ENCODE data around the gene CSTPP1. TPM values are rescaled to one million over a fixed set of nuclear protein-coding genes. Genes with fewer than 3 reads are reported as not detected.

The CSTPP1 gene
- total RNA-seq, 2 donors from 2014 or later = 23.4 to 27.6 TPM

DNA sequence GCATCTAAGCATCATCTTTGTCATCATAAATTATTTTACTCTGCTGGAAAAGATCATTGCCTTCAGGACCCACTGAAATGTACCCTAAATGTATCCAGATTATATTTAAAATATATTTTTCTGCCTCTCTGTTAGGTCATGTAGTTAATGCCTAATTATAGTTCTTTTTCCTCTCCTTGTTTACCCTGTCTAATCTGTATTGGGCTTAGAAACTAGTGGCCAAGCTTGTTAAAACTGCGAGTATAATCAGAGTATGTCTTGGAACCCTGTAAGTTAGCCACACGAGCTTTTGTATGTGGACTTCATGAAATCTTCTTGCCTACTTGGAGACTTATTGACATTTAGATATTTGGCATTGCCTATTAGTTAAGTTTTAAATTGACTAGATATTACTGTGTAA, 184.5 kb downstream of the CSTPP1 start:
- Histone ChIP-seq H3K27me3 (replicated peaks; ENCODE audit: insufficient read depth) (no peaks in the 10 kb centered on the region), H3K27ac (no peak overlapping the region), H3K9me3 (no peaks in the 10 kb centered on the region), H3K4me3 (no peak overlapping the region), H3K4me1 (ENCODE audit: control insufficient read depth in 1 of 2, low read depth in 2 of 2) (no peaks in the 10 kb centered on the region), H3K36me3 (no peaks in the 10 kb centered on the region)
- no peak for ATAC-seq (ENCODE audit: insufficient number of reproducible peaks, low FRiP score, low read depth)
- TF ChIP-seq, protein P1, sequence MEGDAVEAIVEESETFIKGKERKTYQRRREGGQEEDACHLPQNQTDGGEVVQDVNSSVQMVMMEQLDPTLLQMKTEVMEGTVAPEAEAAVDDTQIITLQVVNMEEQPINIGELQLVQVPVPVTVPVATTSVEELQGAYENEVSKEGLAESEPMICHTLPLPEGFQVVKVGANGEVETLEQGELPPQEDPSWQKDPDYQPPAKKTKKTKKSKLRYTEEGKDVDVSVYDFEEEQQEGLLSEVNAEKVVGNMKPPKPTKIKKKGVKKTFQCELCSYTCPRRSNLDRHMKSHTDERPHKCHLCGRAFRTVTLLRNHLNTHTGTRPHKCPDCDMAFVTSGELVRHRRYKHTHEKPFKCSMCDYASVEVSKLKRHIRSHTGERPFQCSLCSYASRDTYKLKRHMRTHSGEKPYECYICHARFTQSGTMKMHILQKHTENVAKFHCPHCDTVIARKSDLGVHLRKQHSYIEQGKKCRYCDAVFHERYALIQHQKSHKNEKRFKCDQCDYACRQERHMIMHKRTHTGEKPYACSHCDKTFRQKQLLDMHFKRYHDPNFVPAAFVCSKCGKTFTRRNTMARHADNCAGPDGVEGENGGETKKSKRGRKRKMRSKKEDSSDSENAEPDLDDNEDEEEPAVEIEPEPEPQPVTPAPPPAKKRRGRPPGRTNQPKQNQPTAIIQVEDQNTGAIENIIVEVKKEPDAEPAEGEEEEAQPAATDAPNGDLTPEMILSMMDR (IDR thresholded peaks at IDR 0.05) = no peak
- no peak for DNase-seq (ENCODE audit: low spot score)

DNA sequence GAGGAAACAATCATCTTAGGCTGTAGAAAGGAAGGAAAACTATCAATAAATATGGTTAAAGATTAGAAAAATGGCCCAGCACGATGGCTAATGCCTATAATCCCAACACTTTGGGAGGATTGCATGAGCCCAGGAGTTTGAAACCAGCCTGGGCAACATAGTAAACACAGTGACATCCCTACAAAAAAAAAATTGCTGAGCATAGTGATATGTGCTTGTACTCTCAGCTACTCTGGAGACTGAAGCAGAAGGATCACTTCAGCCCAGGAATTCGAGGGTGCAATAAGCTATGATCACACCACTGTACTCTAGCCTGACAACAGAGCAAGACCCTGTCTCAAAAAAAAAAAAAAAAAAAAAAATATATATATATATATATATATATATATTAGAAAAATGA, 185.2 kb downstream of the CSTPP1 start:
- Histone ChIP-seq H3K9me3 (no peaks in the 10 kb centered on the region), H3K4me3 (no peak overlapping the region), H3K36me3 (no peaks in the 10 kb centered on the region), H3K27ac (no peak overlapping the region), H3K27me3 (replicated peaks; ENCODE audit: insufficient read depth) (no peaks in the 10 kb centered on the region), H3K4me1 (ENCODE audit: control insufficient read depth in 1 of 2, low read depth in 2 of 2) (no peaks in the 10 kb centered on the region)
- TF ChIP-seq, protein P1 (IDR thresholded peaks at IDR 0.05) = no peak
- DNase-seq (ENCODE audit: low spot score) (no peak), ATAC-seq (ENCODE audit: insufficient number of reproducible peaks, low FRiP score, low read depth) (no peak)

DNA sequence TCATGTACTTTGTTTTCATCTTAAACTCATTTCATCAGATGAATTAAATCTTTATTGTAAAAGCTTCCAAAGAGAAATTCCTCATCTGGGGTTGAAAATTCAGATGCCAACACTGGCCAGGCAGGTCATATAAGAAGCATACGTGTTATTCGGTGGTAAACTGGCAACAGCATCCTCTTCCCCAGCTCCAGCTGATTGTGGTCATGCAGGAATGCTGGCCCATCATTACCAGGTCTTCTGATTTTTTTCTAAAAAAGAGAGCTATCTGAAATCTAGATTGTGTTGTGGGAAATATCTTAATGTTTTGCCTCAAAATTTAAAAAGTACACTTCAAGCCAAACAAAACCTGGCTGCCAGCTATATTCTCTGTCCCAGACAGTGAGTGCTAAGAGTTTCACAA, 186.5 kb downstream of the CSTPP1 start:
- no peaks in the 10 kb centered on the region for H3K27me3 ChIP-seq (replicated peaks; ENCODE audit: insufficient read depth)
- TF ChIP-seq, protein P1 (IDR thresholded peaks at IDR 0.05) = no peak
- H3K4me3 ChIP-seq = no peak overlapping the region
- ATAC-seq (ENCODE audit: insufficient number of reproducible peaks, low FRiP score, low read depth) (no peak), DNase-seq (ENCODE audit: low spot score) (no peak)
- H3K4me1 ChIP-seq (ENCODE audit: control insufficient read depth in 1 of 2, low read depth in 2 of 2) = no peaks in the 10 kb centered on the region
- no peak overlapping the region for H3K27ac ChIP-seq
- no peaks in the 10 kb centered on the region for H3K36me3 ChIP-seq
- H3K9me3 ChIP-seq = no peaks in the 10 kb centered on the region

DNA sequence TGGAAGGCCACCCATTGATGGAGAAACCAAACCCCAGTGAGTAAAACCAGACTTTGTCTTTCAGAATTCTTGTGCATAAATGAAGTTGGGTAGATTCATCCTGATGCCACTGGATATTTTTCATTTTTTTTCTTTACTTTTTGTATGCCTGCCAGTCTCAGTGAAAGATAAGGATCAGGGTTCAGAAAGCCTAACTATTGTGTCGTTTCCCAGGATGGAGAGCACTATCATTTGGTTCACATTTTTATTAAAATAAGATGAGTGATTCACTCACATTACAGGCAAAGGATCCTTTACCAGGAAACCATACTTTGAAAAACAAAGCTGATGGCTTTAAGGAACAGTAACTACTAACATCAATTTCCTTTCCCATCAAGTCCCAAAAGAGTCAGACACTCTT, 188.1 kb downstream of the CSTPP1 start:
- ATAC-seq (ENCODE audit: insufficient number of reproducible peaks, low FRiP score, low read depth) = no peak
- DNase-seq (ENCODE audit: low spot score) = no peak
- H3K27ac ChIP-seq = no peak overlapping the region
- no peak overlapping the region for H3K4me3 ChIP-seq
- TF ChIP-seq, protein P1 (IDR thresholded peaks at IDR 0.05) = no peak
- H3K4me1 ChIP-seq (ENCODE audit: control insufficient read depth in 1 of 2, low read depth in 2 of 2) = no peaks in the 10 kb centered on the region
- no peaks in the 10 kb centered on the region for H3K27me3 ChIP-seq (replicated peaks; ENCODE audit: insufficient read depth)
- H3K36me3 ChIP-seq = no peaks in the 10 kb centered on the region
- H3K9me3 ChIP-seq = no peaks in the 10 kb centered on the region

DNA sequence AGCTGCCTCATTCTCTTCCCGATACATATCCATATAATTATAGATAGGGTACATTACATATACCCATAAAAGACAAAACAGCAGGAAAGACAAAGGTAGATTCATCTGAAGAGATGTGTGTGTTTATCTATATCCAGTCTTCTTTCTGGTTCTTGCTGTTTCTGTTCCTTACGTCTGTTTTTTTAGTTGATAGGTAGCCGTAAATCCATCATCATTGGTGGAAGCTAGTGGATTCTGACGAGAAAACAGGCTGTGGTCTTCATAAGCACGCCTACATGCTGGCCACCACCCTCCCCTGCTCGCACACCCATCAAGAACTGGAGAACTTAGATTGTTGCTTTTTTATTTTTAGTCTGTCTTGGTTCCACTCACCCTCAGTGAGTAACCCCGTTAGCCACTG, 188.5 kb downstream of the CSTPP1 start:
- TF ChIP-seq, protein P1 (IDR thresholded peaks at IDR 0.05) = no peak
- no peak for ATAC-seq (ENCODE audit: insufficient number of reproducible peaks, low FRiP score, low read depth)
- no peaks in the 10 kb centered on the region for H3K9me3 ChIP-seq

More for the DNA sequence above, 188.5 kb downstream of the CSTPP1 start:
- no peak for DNase-seq (ENCODE audit: low spot score)
- H3K27me3 ChIP-seq (replicated peaks; ENCODE audit: insufficient read depth) = no peaks in the 10 kb centered on the region
- no peak overlapping the region for H3K4me3 ChIP-seq
- H3K27ac ChIP-seq = no peak overlapping the region
- no peaks in the 10 kb centered on the region for H3K36me3 ChIP-seq
- no peaks in the 10 kb centered on the region for H3K4me1 ChIP-seq (ENCODE audit: control insufficient read depth in 1 of 2, low read depth in 2 of 2)
